Astrocyte of the cerebellum (primary cell): ENCODE data around the gene TIFAB.

Experiments used
- DNase-seq: peaks from one replicate; pipeline ENCODE4 v3.0.0-alpha.2; 2011; ENCODE audit warnings: low read depth
- H3K4me3 ChIP-seq: 2 replicates; pipeline ENCODE4 v1.5.1; 2011; ENCODE audit warnings: mild to moderate bottlenecking, low read depth, low read length, moderate library complexity
- in situ Hi-C: cut with HindIII; loops from 2 replicates; pipeline ENCODE4 v1.10.0; 2017; ENCODE audit warnings: low sequenced_read_pairs
- TF ChIP-seq, protein P1 (sequence below): IDR thresholded peaks from 2 replicates; pipeline ENCODE4 v1.5.1; 2012; ENCODE audit warnings: low read length, low read depth, moderate library complexity, mild to moderate bottlenecking; ENCODE audit errors: missing control alignments

TIFAB gene

DNA sequence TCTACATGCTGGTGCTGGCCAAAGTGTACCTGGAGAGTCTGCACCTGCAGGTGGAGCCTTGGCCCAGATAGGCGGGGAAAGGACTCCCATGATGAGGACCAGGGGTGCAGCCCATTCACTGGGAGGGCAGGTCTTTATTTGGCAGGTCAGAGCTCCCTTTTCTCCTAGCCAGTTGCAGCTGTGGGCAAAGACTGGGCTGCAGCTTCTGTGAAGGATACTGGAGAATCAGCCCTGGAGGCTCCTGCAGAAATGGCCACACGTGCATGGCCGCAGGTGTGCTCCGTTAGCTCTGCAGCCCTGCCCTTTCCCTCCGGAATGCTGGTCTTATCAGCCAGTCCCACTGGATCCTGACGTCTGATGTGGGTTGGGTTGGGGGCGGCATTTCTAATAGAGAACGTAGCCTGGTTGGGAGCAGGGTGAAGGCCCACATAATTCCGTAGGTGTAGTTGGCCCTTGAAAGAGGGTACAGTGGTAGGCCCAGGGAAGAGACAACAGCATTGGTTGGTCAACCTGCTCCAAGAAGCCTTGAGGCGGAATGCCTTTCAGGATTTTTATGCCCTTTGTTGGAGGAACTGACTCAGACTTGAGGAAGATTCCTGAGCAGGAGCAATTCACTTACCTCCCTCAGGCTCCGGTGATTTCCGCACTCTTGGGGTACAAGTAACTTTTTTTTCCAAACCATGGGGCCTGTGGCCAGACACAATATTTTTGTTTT is 22.0 kb upstream of the TIFAB start:
- no peak overlapping the region for H3K4me3 ChIP-seq
- no peak for DNase-seq
- TF ChIP-seq, protein P1, sequence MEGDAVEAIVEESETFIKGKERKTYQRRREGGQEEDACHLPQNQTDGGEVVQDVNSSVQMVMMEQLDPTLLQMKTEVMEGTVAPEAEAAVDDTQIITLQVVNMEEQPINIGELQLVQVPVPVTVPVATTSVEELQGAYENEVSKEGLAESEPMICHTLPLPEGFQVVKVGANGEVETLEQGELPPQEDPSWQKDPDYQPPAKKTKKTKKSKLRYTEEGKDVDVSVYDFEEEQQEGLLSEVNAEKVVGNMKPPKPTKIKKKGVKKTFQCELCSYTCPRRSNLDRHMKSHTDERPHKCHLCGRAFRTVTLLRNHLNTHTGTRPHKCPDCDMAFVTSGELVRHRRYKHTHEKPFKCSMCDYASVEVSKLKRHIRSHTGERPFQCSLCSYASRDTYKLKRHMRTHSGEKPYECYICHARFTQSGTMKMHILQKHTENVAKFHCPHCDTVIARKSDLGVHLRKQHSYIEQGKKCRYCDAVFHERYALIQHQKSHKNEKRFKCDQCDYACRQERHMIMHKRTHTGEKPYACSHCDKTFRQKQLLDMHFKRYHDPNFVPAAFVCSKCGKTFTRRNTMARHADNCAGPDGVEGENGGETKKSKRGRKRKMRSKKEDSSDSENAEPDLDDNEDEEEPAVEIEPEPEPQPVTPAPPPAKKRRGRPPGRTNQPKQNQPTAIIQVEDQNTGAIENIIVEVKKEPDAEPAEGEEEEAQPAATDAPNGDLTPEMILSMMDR: no peak
- in situ Hi-C loops: loop anchor here (25.0 kb wide), 2 partner anchors 263 to 363 kb away; partner anchors contain the start of gene SLC25A48

DNA sequence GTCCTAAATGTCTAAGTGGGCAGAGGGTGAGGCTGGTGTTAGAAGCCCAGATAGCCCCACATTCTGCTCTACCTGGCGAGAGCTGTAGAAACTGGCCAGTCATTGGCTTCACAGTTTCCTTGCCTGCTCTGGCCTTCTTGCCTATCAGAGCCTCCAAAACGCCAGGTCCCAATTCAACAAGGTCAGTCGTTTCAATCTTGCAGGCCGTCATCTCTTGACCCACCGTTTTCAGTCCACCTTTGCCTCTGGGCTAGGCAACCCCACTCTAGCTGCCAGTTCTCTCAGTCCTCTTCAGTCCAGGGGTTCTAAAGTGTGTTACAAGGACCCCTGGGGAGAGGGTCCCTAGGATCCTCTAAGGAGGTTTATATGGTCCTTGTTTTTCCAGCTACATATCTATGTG is 20.0 kb upstream of the TIFAB start:
- DNase-seq: no peak
- TF ChIP-seq, protein P1: no peak
- H3K4me3 ChIP-seq: no peak overlapping the region
- in situ Hi-C loops: loop anchor here (25.0 kb wide), 2 partner anchors 265 to 365 kb away; partner anchors contain the start of gene SLC25A48

DNA sequence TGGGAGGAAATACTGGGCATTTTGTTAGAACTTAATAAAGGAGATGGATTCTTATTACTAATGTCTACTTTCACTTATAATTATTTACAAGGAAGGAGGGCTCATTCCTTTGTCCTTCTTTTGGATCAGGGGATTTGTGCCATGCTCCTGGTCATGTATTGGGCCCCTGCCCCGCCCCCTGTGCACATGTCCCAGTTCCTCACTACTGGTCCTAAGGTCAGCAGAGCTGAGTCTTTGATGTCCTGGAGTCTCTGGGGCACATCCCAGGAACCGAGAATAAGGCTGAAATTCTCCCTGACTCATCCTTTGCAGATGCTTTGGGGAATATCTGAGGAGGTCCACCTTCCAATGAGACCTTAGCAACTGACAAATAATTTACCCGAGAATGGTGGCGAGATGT is 19.6 kb upstream of the TIFAB start:
- in situ Hi-C loops: loop anchor here (25.0 kb wide), 2 partner anchors 266 to 366 kb away; partner anchors contain the start of gene SLC25A48
- DNase-seq: no peak
- no peak overlapping the region for H3K4me3 ChIP-seq
- TF ChIP-seq, protein P1: no peak

DNA sequence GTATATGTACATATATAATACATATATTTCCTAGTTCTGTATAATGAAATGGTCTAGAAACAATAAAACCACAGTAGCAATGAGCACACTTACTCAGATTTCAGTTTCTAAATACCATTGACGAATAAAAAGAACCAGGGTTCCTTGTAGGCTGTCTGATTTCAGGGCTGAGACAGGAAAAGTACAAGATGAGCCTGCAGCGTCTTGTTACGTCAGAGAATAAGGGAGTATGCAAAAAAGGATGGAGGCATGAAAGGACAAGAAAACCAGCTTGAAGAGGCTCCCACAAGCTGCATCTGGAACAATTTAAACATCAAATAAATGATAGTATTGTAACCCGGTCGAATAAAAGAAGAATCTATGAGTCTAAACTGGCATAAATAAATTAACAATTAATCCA is 17.8 kb upstream of the TIFAB start:
- H3K4me3 ChIP-seq: no peak overlapping the region
- DNase-seq: no peak
- TF ChIP-seq, protein P1: no peak
- in situ Hi-C loops: loop anchor here (25.0 kb wide), 2 partner anchors 267 to 367 kb away; partner anchors contain the start of gene SLC25A48

DNA sequence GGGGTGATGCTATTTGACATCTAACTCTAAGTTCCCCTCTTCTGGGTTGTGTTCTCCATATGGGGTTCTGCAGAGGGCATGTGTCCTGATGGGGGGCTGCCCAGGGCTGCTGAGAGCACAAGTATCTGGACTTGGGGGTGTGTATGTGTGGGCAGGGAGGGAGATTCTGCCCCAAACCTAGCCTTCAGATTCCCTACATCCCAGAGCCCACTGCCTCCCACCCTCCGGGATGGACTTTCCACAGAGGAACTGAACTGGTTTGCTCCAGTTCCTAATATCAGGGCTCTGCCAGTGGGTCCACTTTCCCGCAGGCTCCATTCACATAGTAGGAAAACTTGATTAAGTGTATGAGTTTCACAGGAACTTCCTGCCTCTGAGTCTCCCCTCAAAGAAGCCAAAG is 16.4 kb upstream of the TIFAB start:
- in situ Hi-C loops: loop anchor here (25.0 kb wide), 2 partner anchors 269 to 369 kb away; partner anchors contain the start of gene SLC25A48
- TF ChIP-seq, protein P1: no peak
- H3K4me3 ChIP-seq: no peak overlapping the region
- no peak for DNase-seq

DNA sequence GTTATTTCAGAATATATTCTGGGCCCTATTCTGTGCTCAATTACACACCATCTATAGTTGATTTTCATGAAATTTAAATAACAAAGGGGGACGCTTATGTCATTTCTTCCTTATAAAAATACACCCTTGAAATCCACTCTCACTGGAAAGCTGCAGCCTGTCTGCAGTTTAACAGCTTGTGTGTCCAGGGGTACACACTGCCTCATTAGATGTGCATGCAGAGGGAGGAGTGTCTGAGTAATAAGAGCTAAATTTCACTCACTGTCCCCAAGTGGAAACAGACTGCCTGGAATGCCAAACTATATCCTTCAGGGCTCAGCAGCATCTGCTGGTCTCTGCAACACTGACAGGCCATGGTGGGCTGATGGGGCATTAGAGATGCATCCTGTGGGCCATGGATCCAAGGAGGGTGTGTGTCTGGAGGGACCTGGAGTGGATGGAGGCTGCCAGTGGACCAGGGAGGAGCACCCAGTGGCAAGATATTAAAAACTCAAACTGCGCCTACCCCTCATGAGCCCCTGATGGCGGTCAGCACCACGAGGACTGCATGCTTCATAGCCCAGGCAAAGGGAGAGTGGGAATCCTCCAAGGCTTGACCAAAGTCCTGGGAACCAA is 15.8 kb upstream of the TIFAB start:
- DNase-seq: no peak
- in situ Hi-C loops: loop anchor here (25.0 kb wide), 2 partner anchors 269 to 369 kb away; partner anchors contain the start of gene SLC25A48
- TF ChIP-seq, protein P1: no peak
- H3K4me3 ChIP-seq: no peak overlapping the region
